HepG2 (cell line): ENCODE data around the gene CLDND2. TPM values are rescaled to one million over a fixed set of nuclear protein-coding genes. Genes with fewer than 3 reads are reported as not detected.

Experiments
- BCL6 ChIP-seq: IDR thresholded peaks from 2 replicates; pipeline ENCODE4 v1.6.1; 2016; ENCODE audit warnings: missing genetic modification reagents, missing compliant biosample characterization
- GATAD2A ChIP-seq: IDR thresholded peaks from 2 replicates; pipeline ENCODE4 v1.6.1; 2016
- KLF12 ChIP-seq: sonication (generic); formaldehyde crosslinking; IDR thresholded peaks from 2 replicates; pipeline ENCODE4 v1.4.0; 2020; ENCODE audit warnings: missing genetic modification reagents, borderline replicate concordance
- MEIS1 ChIP-seq: sonication (generic); formaldehyde crosslinking; IDR thresholded peaks from 2 replicates; pipeline ENCODE4 v1.9.0; 2021; ENCODE audit warnings: mild to moderate bottlenecking, missing genetic modification reagents, moderate library complexity, borderline replicate concordance
- MZF1 ChIP-seq: sonication (generic); formaldehyde crosslinking; IDR thresholded peaks from 2 replicates; pipeline ENCODE4 v1.8.1; 2023; ENCODE audit warnings: mild to moderate bottlenecking, missing genetic modification reagents, borderline replicate concordance
- PITX1 ChIP-seq: sonication (generic); formaldehyde crosslinking; IDR thresholded peaks from 2 replicates; pipeline ENCODE4 v1.5.1; 2020; ENCODE audit warnings: mild to moderate bottlenecking, missing genetic modification reagents
- RARA ChIP-seq: IDR thresholded peaks from 2 replicates; pipeline ENCODE4 v1.6.1; 2016; ENCODE audit warnings: missing genetic modification reagents, missing compliant biosample characterization
- RFX3 ChIP-seq: IDR thresholded peaks from 2 replicates; pipeline ENCODE4 v1.6.1; 2016; ENCODE audit warnings: missing biosample characterization, missing genetic modification reagents
- SAFB2 ChIP-seq: sonication (generic); formaldehyde crosslinking; IDR thresholded peaks from 2 replicates; pipeline ENCODE4 v1.5.1; 2020; ENCODE audit warnings: missing genetic modification reagents, low read depth, mild to moderate bottlenecking, borderline replicate concordance
- TGIF2 ChIP-seq: IDR thresholded peaks from 2 replicates; pipeline ENCODE4 v1.6.1; 2016; ENCODE audit warnings: control low read depth, missing compliant biosample characterization
- THAP7 ChIP-seq: sonication (generic); formaldehyde crosslinking; IDR thresholded peaks from 2 replicates; pipeline ENCODE4 v1.8.1; 2023; ENCODE audit warnings: mild to moderate bottlenecking, missing genetic modification reagents
- THAP9 ChIP-seq: sonication (generic); formaldehyde crosslinking; IDR thresholded peaks from 2 replicates; pipeline ENCODE4; 2020; ENCODE audit warnings: missing genetic modification reagents, mild to moderate bottlenecking, borderline replicate concordance
- YEATS2 ChIP-seq: sonication (generic); formaldehyde crosslinking; IDR thresholded peaks from 2 replicates; pipeline ENCODE4 v1.4.0; 2020; ENCODE audit warnings: missing genetic modification reagents, borderline replicate concordance
- ZBTB20 ChIP-seq: sonication (generic); formaldehyde crosslinking; IDR thresholded peaks from 2 replicates; pipeline ENCODE4 v1.8.1; 2023; ENCODE audit warnings: missing genetic modification reagents, low read depth, mild to moderate bottlenecking, borderline replicate concordance
- ZNF225 ChIP-seq: sonication (generic); formaldehyde crosslinking; IDR thresholded peaks from 2 replicates; pipeline ENCODE4 v1.4.0; 2020; ENCODE audit warnings: mild to moderate bottlenecking, missing genetic modification reagents
- ZNF263 ChIP-seq: sonication (generic); formaldehyde crosslinking; IDR thresholded peaks from 2 replicates; pipeline ENCODE4 v1.4.0; 2020; ENCODE audit warnings: missing genetic modification reagents
- ZNF367 ChIP-seq: sonication (generic); formaldehyde crosslinking; IDR thresholded peaks from 2 replicates; pipeline ENCODE4 v1.4.0; 2020; ENCODE audit warnings: missing genetic modification reagents, borderline replicate concordance
- ZNF431 ChIP-seq: sonication (generic); formaldehyde crosslinking; IDR thresholded peaks from 2 replicates; pipeline ENCODE4 v1.9.0; 2022; ENCODE audit warnings: missing genetic modification reagents, low read depth, mild to moderate bottlenecking, borderline replicate concordance
- ZNF747 ChIP-seq: sonication (generic); formaldehyde crosslinking; IDR thresholded peaks from 2 replicates; pipeline ENCODE4 v1.8.1; 2023; ENCODE audit warnings: missing genetic modification reagents, mild to moderate bottlenecking, borderline replicate concordance
- polyA plus RNA-seq, 8 experiments: library from polyadenylated mRNA; depleted of rRNA in 3 of 8; stranded (reverse) in 7 of 8; unstranded in 1 of 8; fragments of >200 nt; fragmentation: Illumina TruSeq in 4 of 8; extraction: Trizol in 4 of 8; gene quantifications; 2 replicates each; pipeline versions ENCODE4 v1.2.1 to v1.2.3, GENCODE V29; 2011 to 2016; ENCODE audit warnings: low read depth in 4 of 8, missing spikeins in 1 of 8, mixed read lengths in 1 of 8; ENCODE audit not compliant: insufficient read depth in 1 of 8
- total RNA-seq, 5 experiments: library from RNA; depleted of rRNA; stranded (reverse); fragments of >200 nt; fragmentation: Illumina TruSeq; extraction: Trizol; gene quantifications; 2 replicates each; pipeline ENCODE4 v1.2.3, GENCODE V29; 2016; ENCODE audit warnings: low read depth in 1 of 5
- TF ChIP-seq, protein P1 (sequence below): sonication (generic); formaldehyde crosslinking; IDR thresholded peaks from 2 replicates; pipeline ENCODE4 v1.8.0; 2022; ENCODE audit warnings: mild to moderate bottlenecking, missing genetic modification reagents, moderate library complexity
- TF ChIP-seq, protein P2 (sequence below): sonication (generic); formaldehyde crosslinking; IDR thresholded peaks from 2 replicates; pipeline ENCODE4 v1.4.0; 2020; ENCODE audit warnings: low read depth, missing genetic modification reagents
- TF ChIP-seq, protein P3 (sequence below): sonication (generic); formaldehyde crosslinking; IDR thresholded peaks from 2 replicates; pipeline ENCODE4 v1.4.0; 2020; ENCODE audit warnings: mild to moderate bottlenecking, missing genetic modification reagents

The CLDND2 gene
- total and polyA plus RNA-seq, 2 of the 13 experiments (the other 11 are each of a cell fraction or from before 2014, with no cell fraction given) = 0.84 to 1.8 TPM

DNA sequence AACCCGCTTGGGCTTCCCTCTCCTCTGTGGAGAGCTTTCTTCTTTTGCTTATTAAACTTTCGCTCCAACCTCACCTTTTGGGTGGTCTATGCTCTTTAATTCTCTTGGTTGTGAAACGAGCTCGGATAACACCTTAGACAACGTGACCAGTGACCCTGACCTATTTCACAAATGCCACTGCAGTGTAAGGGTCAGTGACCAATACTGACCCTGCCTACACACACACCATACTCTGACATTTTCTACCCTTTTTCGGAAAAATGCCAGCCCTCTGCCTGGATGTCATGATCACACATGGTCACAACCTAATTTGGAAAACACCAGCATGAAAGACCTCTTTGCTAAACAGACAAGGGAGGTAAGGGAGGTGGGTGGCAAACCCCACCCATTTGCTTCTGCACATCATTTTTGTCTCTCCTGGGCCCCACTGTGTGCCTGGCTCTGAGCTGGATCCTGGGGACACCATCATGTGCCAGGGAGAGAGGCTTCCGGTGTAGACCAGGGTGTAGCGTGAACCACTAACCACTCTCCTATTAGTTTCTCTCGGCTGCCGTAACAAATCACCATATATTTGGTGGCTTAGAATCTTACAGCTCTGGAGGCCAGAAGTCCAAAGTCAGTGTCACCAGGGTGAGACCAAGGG lies 12.5 kb downstream of the CLDND2 start (continued):
- TF ChIP-seq ZBTB20 (no peak), PITX1 (CRISPR knock-in tag) (peak; percentile 77), MZF1 (CRISPR knock-in tag) (no peak), ZNF431 (CRISPR knock-in tag) (no peak), YEATS2 (CRISPR knock-in tag) (peak; percentile 34; the same call in 1 of the 2 replicates), TGIF2 (CRISPR knock-in tag) (no peak), KLF12 (CRISPR knock-in tag) (no peak), RARA (CRISPR knock-in tag) (peak; percentile 96), SAFB2 (CRISPR knock-in tag) (no peak), RFX3 (CRISPR knock-in tag) (no peak), ZNF747 (CRISPR knock-in tag) (no peak), THAP7 (CRISPR knock-in tag) (no peak), ZNF263 (no peak), ZNF367 (CRISPR knock-in tag) (no peak), THAP9 (no peak), MEIS1 (CRISPR knock-in tag) (peak; percentile 82; the same call in 1 of the 2 replicates), GATAD2A (peak; percentile 89), ZNF225 (CRISPR knock-in tag) (no peak), BCL6 (CRISPR knock-in tag) (peak; percentile 87)
- TF ChIP-seq, protein P1, sequence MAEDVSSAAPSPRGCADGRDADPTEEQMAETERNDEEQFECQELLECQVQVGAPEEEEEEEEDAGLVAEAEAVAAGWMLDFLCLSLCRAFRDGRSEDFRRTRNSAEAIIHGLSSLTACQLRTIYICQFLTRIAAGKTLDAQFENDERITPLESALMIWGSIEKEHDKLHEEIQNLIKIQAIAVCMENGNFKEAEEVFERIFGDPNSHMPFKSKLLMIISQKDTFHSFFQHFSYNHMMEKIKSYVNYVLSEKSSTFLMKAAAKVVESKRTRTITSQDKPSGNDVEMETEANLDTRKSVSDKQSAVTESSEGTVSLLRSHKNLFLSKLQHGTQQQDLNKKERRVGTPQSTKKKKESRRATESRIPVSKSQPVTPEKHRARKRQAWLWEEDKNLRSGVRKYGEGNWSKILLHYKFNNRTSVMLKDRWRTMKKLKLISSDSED (CRISPR knock-in tag) = no peak
- TF ChIP-seq, protein P2, sequence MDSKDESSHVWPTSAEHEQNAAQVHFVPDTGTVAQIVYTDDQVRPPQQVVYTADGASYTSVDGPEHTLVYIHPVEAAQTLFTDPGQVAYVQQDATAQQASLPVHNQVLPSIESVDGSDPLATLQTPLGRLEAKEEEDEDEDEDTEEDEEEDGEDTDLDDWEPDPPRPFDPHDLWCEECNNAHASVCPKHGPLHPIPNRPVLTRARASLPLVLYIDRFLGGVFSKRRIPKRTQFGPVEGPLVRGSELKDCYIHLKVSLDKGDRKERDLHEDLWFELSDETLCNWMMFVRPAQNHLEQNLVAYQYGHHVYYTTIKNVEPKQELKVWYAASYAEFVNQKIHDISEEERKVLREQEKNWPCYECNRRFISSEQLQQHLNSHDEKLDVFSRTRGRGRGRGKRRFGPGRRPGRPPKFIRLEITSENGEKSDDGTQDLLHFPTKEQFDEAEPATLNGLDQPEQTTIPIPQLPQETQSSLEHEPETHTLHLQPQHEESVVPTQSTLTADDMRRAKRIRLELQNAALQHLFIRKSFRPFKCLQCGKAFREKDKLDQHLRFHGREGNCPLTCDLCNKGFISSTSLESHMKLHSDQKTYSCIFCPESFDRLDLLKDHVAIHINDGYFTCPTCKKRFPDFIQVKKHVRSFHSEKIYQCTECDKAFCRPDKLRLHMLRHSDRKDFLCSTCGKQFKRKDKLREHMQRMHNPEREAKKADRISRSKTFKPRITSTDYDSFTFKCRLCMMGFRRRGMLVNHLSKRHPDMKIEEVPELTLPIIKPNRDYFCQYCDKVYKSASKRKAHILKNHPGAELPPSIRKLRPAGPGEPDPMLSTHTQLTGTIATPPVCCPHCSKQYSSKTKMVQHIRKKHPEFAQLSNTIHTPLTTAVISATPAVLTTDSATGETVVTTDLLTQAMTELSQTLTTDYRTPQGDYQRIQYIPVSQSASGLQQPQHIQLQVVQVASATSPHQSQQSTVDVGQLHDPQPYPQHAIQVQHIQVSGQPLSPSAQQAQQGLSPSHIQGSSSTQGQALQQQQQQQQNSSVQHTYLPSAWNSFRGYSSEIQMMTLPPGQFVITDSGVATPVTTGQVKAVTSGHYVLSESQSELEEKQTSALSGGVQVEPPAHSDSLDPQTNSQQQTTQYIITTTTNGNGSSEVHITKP (CRISPR knock-in tag) = no peak
- TF ChIP-seq, protein P3, sequence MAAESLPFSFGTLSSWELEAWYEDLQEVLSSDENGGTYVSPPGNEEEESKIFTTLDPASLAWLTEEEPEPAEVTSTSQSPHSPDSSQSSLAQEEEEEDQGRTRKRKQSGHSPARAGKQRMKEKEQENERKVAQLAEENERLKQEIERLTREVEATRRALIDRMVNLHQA = no peak
